HepG2 (cell line): ENCODE measurements around the gene NEK9. TPM values are rescaled to one million over a fixed set of nuclear protein-coding genes. Genes with fewer than 3 reads are reported as not detected.

Experiments
- CENPT ChIP-seq: sonication (generic); formaldehyde crosslinking; IDR thresholded peaks from 2 replicates; pipeline ENCODE4 v1.8.0; 2022; ENCODE audit warnings: low read depth, mild to moderate bottlenecking, moderate library complexity, missing genetic modification reagents
- CREM ChIP-seq, 2 experiments: sonication (generic) in 1 of 2; formaldehyde crosslinking in 1 of 2; IDR thresholded peaks; 2 replicates each; pipeline versions ENCODE4 v1.4.0 to v1.6.1; 2016 to 2020; ENCODE audit warnings: antibody characterized with exemption in 1 of 2, mild to moderate bottlenecking in 1 of 2, missing genetic modification reagents in 1 of 2
- ELF4 ChIP-seq: sonication (generic); formaldehyde crosslinking; IDR thresholded peaks from 2 replicates; pipeline ENCODE4 v1.5.0; 2020; ENCODE audit warnings: missing genetic modification reagents, mild to moderate bottlenecking, moderate library complexity, borderline replicate concordance
- ETV5 ChIP-seq: IDR thresholded peaks from 2 replicates; pipeline ENCODE4 v1.6.1; 2018; ENCODE audit warnings: missing biosample characterization, missing genetic modification reagents, inconsistent platforms, borderline replicate concordance
- HNRNPH1 ChIP-seq: fragments of 200-400 bp; formaldehyde crosslinking; optimal IDR thresholded peaks from 2 replicates; pipeline ENCODE3; 2017; ENCODE audit warnings: mild to moderate bottlenecking, low read depth, low read length
- MAX ChIP-seq: IDR thresholded peaks from 2 replicates; pipeline ENCODE4 v1.6.1; 2012; ENCODE audit warnings: inconsistent platforms
- MLXIP ChIP-seq: sonication (generic); formaldehyde crosslinking; IDR thresholded peaks from 2 replicates; pipeline ENCODE4 v1.9.0; 2021; ENCODE audit warnings: missing genetic modification reagents, borderline replicate concordance
- TEF ChIP-seq: sonication (generic); formaldehyde crosslinking; IDR thresholded peaks from 2 replicates; pipeline ENCODE4 v1.5.0; 2020; ENCODE audit warnings: missing genetic modification reagents
- ZBTB4 ChIP-seq: sonication (generic); formaldehyde crosslinking; IDR thresholded peaks from 2 replicates; pipeline ENCODE4 v1.4.0; 2020; ENCODE audit warnings: missing genetic modification reagents, mild to moderate bottlenecking, borderline replicate concordance
- ZHX1 ChIP-seq: sonication (generic); formaldehyde crosslinking; IDR thresholded peaks from 2 replicates; pipeline ENCODE4 v1.8.1; 2022; ENCODE audit warnings: low read depth, mild to moderate bottlenecking, missing genetic modification reagents
- ZNF281 ChIP-seq: sonication (generic); formaldehyde crosslinking; IDR thresholded peaks from 2 replicates; pipeline ENCODE4 v1.4.0; 2020; ENCODE audit warnings: missing genetic modification reagents, borderline replicate concordance
- ZNF343 ChIP-seq: sonication (generic); formaldehyde crosslinking; IDR thresholded peaks from 2 replicates; pipeline ENCODE4 v1.4.0; 2020; ENCODE audit warnings: mild to moderate bottlenecking, missing genetic modification reagents
- ZNF83 ChIP-seq: sonication (generic); formaldehyde crosslinking; IDR thresholded peaks from 2 replicates; pipeline ENCODE4 v1.4.0; 2020; ENCODE audit warnings: missing genetic modification reagents, mild to moderate bottlenecking, borderline replicate concordance
- ZSCAN29 ChIP-seq: sonication (generic); formaldehyde crosslinking; conservative IDR thresholded peaks from 2 replicates; pipeline ENCODE4 v1.4.0; 2020; ENCODE audit warnings: mild to moderate bottlenecking, missing genetic modification reagents
- polyA plus RNA-seq, 8 experiments: library from polyadenylated mRNA; depleted of rRNA in 3 of 8; stranded (reverse) in 7 of 8; unstranded in 1 of 8; fragments of >200 nt; fragmentation: Illumina TruSeq in 4 of 8; extraction: Trizol in 4 of 8; gene quantifications; 2 replicates each; pipeline versions ENCODE4 v1.2.1 to v1.2.3, GENCODE V29; 2011 to 2016; ENCODE audit warnings: low read depth in 4 of 8, missing spikeins in 1 of 8, mixed read lengths in 1 of 8; ENCODE audit not compliant: insufficient read depth in 1 of 8
- total RNA-seq, 5 experiments: library from RNA; depleted of rRNA; stranded (reverse); fragments of >200 nt; fragmentation: Illumina TruSeq; extraction: Trizol; gene quantifications; 2 replicates each; pipeline ENCODE4 v1.2.3, GENCODE V29; 2016; ENCODE audit warnings: low read depth in 1 of 5

Gene NEK9
- total and polyA plus RNA-seq, 2 of the 13 experiments (the other 11 are each of a cell fraction or from before 2014, with no cell fraction given), result 16.5 to 27.3 TPM

- TF ChIP-seq ZNF281 (CRISPR knock-in tag), result peak; percentile 42; the same call in 1 of the 2 replicates
- TF ChIP-seq ETV5 (CRISPR knock-in tag), result peak; percentile 54
- TF ChIP-seq MLXIP (CRISPR knock-in tag), result 0 out of 2 replicates have a peak, but pooled peaks have one; percentile 78
- peak; percentile 94 for TF ChIP-seq CREM (IDR thresholded peaks at IDR 0.05)
- no peak for TF ChIP-seq CREM (CRISPR knock-in tag; IDR thresholded peaks at IDR 0.05)
- TF ChIP-seq ZHX1 (CRISPR knock-in tag), result no peak
- no peak for TF ChIP-seq CENPT (CRISPR knock-in tag)
- TF ChIP-seq ELF4 (CRISPR knock-in tag), result 0 out of 2 replicates have a peak, but pooled peaks have one; percentile 25
- peak; percentile 71; the same call in 1 of the 2 replicates for TF ChIP-seq ZBTB4
- no peak for TF ChIP-seq HNRNPH1
- peak; percentile 33; the same call in 1 of the 2 replicates for TF ChIP-seq ZSCAN29 (CRISPR knock-in tag)
- no peak for TF ChIP-seq ZNF343
- peak; percentile 24; the same call in 1 of the 2 replicates for TF ChIP-seq TEF (CRISPR knock-in tag)
- peak; percentile 76 for TF ChIP-seq MAX
- no peak for TF ChIP-seq ZNF83 (CRISPR knock-in tag)
Measured at GRCh38 chr14:75176142-75176820, 49.4 kb upstream of the NEK9 start, which contains the start of gene TMED10 (continued).
